HG03066 (cell line): ENCODE data around the gene MBD2.
"Not testable (repeated sequence)": the region's sequence is repeated elsewhere in the genome, so short reads cannot be mapped to it uniquely, and the experiment has no call there.

Source experiments
- ATAC-seq: cut with Tn5 transposase; IDR thresholded peaks from one replicate; pipeline ENCODE4 v1.9.1; 2021; ENCODE audit warnings: low read depth; ENCODE audit not compliant: unreplicated experiment

The MBD2 gene

GRCh38 chr18:54155412-54155811, 69.1 kb downstream of the MBD2 start:
- ATAC-seq: no peak

GRCh38 chr18:54154231-54154630, 70.2 kb downstream of the MBD2 start:
- no peak for ATAC-seq

- ATAC-seq: no peak
Observed at GRCh38 chr18:54151376-54151775, 73.1 kb downstream of the MBD2 start.

- no peak for ATAC-seq
Observed at GRCh38 chr18:54150226-54150625, 74.2 kb downstream of the MBD2 start.

- ATAC-seq: peak; percentile 55
Observed at GRCh38 chr18:54149078-54149697, 75.3 kb downstream of the MBD2 start.

- ATAC-seq: no peak
Observed at GRCh38 chr18:54148678-54149077, 75.8 kb downstream of the MBD2 start.

- no peak for ATAC-seq
Observed at GRCh38 chr18:54148151-54148550, 76.3 kb downstream of the MBD2 start.

- ATAC-seq: peak; percentile 76
Observed at GRCh38 chr18:54147439-54147838, 77.0 kb downstream of the MBD2 start.

- ATAC-seq: no peak
Observed at GRCh38 chr18:54141041-54141608, 83.3 kb downstream of the MBD2 start.

- no peak for ATAC-seq
Observed at GRCh38 chr18:54140641-54141040, 83.8 kb downstream of the MBD2 start.

- ATAC-seq: no peak
Observed at GRCh38 chr18:54135216-54135615, 89.3 kb downstream of the MBD2 start.

GRCh38 chr18:54134053-54134452, 90.4 kb downstream of the MBD2 start:
- ATAC-seq: no peak

GRCh38 chr18:54130631-54131030, 93.8 kb downstream of the MBD2 start:
- no peak for ATAC-seq

- no peak for ATAC-seq
Observed at GRCh38 chr18:54130177-54130576, 94.3 kb downstream of the MBD2 start.

- peak; percentile 63 for ATAC-seq
Observed at GRCh38 chr18:54129448-54130067, 94.9 kb downstream of the MBD2 start.

GRCh38 chr18:54127759-54128378, 96.6 kb downstream of the MBD2 start:
- peak; percentile 67 for ATAC-seq

GRCh38 chr18:54125429-54125828, 99.0 kb downstream of the MBD2 start:
- ATAC-seq: no peak

- ATAC-seq: not testable (repeated sequence)
Observed at GRCh38 chr18:54123720-54124440, 100.6 kb downstream of the MBD2 start.

GRCh38 chr18:54119524-54120019, 104.9 kb downstream of the MBD2 start:
- peak; percentile 91 for ATAC-seq

GRCh38 chr18:54117853-54118773, 106.4 kb downstream of the MBD2 start:
- ATAC-seq: no peak
